ENCODE results near the gene CBLN1. TPM values are rescaled to one million over a fixed set of nuclear protein-coding genes. Genes with fewer than 3 reads are reported as not detected.

CBLN1 gene
- total and polyA plus RNA-seq, 2 experiments from 2014 or later, result 1.2 to 6.4 TPM

- no peak for TF ChIP-seq ZNF462 (CRISPR knock-in tag; IDR thresholded peaks at IDR 0.05)
- TF ChIP-seq EZH2 (IDR thresholded peaks at IDR 0.05; ENCODE audit: low read depth, unreplicated experiment), result no peak
- TF ChIP-seq NANOG (IDR thresholded peaks at IDR 0.05; ENCODE audit: borderline replicate concordance), result no peak
- no peak for TF ChIP-seq STAT1 (IDR thresholded peaks at IDR 0.05; ENCODE audit: unreplicated experiment)
- TF ChIP-seq JUNB (IDR thresholded peaks at IDR 0.05; ENCODE audit: unreplicated experiment), result no peak
- no peak for TF ChIP-seq CTCF (conservative IDR thresholded peaks at IDR 0.05; ENCODE audit: low read depth in 2 of 2)
These were observed 7.0 kb downstream of the CBLN1 start (continued) for GRCh38 chr16:49274591-49274990.

GRCh38 chr16:49273771-49274170 lies 7.9 kb downstream of the CBLN1 start:
- Mint-ChIP-seq H3K36me3 (ENCODE audit: low read depth) (no peaks in the 10 kb centered on the region), H3K27me3 (ENCODE audit: insufficient read depth, low read depth, poor library complexity) (peaks cover 62% of the 10 kb centered on the region), H3K4me3 (no peak overlapping the region), H3K4me1 (peaks cover 47% of the 10 kb centered on the region), H3K27ac (no peak overlapping the region), H3K9me3 (no peaks in the 10 kb centered on the region; the same call in 2 of the 3 replicates)
- peak overlapping the region; percentile 86; the same call in 1 of the 2 replicates for H3K4me2 ChIP-seq
- 0 out of 2 replicates have a peak overlapping the region, but pooled peaks have one; percentile 65 for H3K4me3 ChIP-seq
- peaks cover 43% of the 10 kb centered on the region for H3K4me1 ChIP-seq (ENCODE audit: insufficient read depth)
- peaks cover 6% of the 10 kb centered on the region; the same call in 1 of the 2 replicates for H4K20me1 ChIP-seq (replicated peaks; ENCODE audit: insufficient read depth)
- no peak overlapping the region for H3K27ac ChIP-seq (ENCODE audit: low read depth)
- H2AFZ ChIP-seq, result no peak overlapping the region
- H3F3A ChIP-seq (replicated peaks; ENCODE audit: low read depth), result 0 out of 2 replicates have a peak, but pooled peaks cover 4% of the 10 kb centered on the region
- H3K9me2 ChIP-seq (ENCODE audit: insufficient read depth), result no peaks in the 10 kb centered on the region
- ATAC-seq, result no peak
- H3K36me3 ChIP-seq (ENCODE audit: insufficient read depth), result no peaks in the 10 kb centered on the region
- H3K79me2 ChIP-seq (replicated peaks; ENCODE audit: insufficient read depth), result no peaks in the 10 kb centered on the region
- DNase-seq (ENCODE audit: low spot score), result no peak
- H3K27me3 ChIP-seq (ENCODE audit: insufficient read depth), result peaks cover 78% of the 10 kb centered on the region
- no peak for TF ChIP-seq ZNF331 (CRISPR knock-in tag; IDR thresholded peaks at IDR 0.05; ENCODE audit: low read depth)
- no peak for TF ChIP-seq ETS1 (IDR thresholded peaks at IDR 0.05)
- TF ChIP-seq CTCF (conservative IDR thresholded peaks at IDR 0.05; ENCODE audit: low read depth in 2 of 2), result no peak
- TF ChIP-seq JUNB (IDR thresholded peaks at IDR 0.05; ENCODE audit: unreplicated experiment), result no peak
- TF ChIP-seq REST (IDR thresholded peaks at IDR 0.05; ENCODE audit: unreplicated experiment), result no peak
- TF ChIP-seq EZH2phosphoT487 (IDR thresholded peaks at IDR 0.05; ENCODE audit: unreplicated experiment), result no peak
